Measurements from ENCODE around the gene JMJD4. TPM values are rescaled to one million over a fixed set of nuclear protein-coding genes. Genes with fewer than 3 reads are reported as not detected.
"Not testable (repeated sequence)": the region's sequence is repeated elsewhere in the genome, so short reads cannot be mapped to it uniquely, and the experiment has no call there.

The JMJD4 gene
- total RNA-seq, 1 experiment from 2014 or later = 20.7 TPM

DNA sequence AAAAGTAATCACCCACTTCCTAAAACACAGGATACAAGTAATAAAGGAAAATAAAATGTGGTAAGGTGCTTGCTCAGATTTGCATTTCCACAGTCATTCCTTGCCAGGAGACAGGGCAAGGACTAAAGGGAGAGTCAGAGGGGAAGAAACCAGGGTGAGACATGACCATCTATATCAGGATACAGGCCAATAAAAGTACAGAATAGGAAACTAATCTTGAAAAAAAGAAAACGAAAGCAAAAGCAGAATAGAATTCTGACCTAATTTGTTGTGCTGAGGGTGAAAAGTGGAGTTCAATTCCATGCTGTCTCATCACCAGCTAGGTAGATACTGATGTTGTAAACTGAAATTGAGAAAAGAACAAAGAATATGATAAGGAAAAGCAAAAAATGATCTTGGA, 27.3 kb downstream of the JMJD4 start:
- ChIA-PET CTCF (no interaction called here), POLR2A (ENCODE audit: low non-redundant PET) (no interaction called here)
- Histone ChIP-seq H3K4me3 (ENCODE audit: low read depth, low read length, poor library complexity, severe bottlenecking) (no peak overlapping the region), H3K27me3 (replicated peaks; ENCODE audit: insufficient read depth, low read depth, low read length, poor library complexity) (no peaks in the 10 kb centered on the region), H3K27ac (ENCODE audit: low read depth, low read length, poor library complexity, severe bottlenecking) (no peak overlapping the region), H3K4me1 (ENCODE audit: insufficient read depth, low read length, poor library complexity, severe bottlenecking) (no peaks in the 10 kb centered on the region), H3K36me3 (ENCODE audit: insufficient read depth, low read length, poor library complexity, severe bottlenecking) (no peaks in the 10 kb centered on the region), H3K9me3 (ENCODE audit: low read depth, low read length, poor library complexity, severe bottlenecking) (peaks cover 4% of the 10 kb centered on the region)
- TF ChIP-seq EZH2 (IDR thresholded peaks at IDR 0.05; ENCODE audit: borderline replicate concordance, low read depth, low read length, poor library complexity, severe bottlenecking) = no peak
- TF ChIP-seq, protein P1, sequence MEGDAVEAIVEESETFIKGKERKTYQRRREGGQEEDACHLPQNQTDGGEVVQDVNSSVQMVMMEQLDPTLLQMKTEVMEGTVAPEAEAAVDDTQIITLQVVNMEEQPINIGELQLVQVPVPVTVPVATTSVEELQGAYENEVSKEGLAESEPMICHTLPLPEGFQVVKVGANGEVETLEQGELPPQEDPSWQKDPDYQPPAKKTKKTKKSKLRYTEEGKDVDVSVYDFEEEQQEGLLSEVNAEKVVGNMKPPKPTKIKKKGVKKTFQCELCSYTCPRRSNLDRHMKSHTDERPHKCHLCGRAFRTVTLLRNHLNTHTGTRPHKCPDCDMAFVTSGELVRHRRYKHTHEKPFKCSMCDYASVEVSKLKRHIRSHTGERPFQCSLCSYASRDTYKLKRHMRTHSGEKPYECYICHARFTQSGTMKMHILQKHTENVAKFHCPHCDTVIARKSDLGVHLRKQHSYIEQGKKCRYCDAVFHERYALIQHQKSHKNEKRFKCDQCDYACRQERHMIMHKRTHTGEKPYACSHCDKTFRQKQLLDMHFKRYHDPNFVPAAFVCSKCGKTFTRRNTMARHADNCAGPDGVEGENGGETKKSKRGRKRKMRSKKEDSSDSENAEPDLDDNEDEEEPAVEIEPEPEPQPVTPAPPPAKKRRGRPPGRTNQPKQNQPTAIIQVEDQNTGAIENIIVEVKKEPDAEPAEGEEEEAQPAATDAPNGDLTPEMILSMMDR (conservative IDR thresholded peaks at IDR 0.05; ENCODE audit: low read depth, low read length) = no peak
- BruUV-seq (replicated peaks) = no TSS peak
- DNase-seq (ENCODE audit: low spot score) = no peak
- intact Hi-C loops (cut with micrococcal nuclease; ENCODE audit: unreplicated experiment) = no loop called here

DNA sequence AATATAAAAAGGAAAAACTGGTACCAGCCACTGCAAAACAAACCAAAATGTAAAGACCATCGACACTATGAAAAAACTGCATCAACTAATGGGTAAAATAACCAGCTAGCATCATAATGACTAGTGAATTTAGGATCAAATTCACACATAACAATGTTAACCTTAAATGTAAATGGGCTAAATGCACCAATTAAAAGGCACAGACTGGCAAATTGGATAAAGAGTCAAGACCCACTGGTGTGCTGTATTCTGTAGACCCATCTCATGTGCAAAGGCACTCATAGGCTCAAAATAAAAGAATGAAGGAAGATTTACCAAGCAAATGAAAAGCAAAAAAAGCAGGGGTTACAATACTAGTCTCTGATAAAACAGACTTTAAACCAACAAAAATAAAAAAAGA, 33.5 kb downstream of the JMJD4 start:
- peaks cover 17% of the 10 kb centered on the region for H3K9me3 ChIP-seq (ENCODE audit: low read depth, low read length, poor library complexity, severe bottlenecking)
- H3K36me3 ChIP-seq (ENCODE audit: insufficient read depth, low read length, poor library complexity, severe bottlenecking); BruUV-seq (replicated peaks); H3K27me3 ChIP-seq (replicated peaks; ENCODE audit: insufficient read depth, low read depth, low read length, poor library complexity); H3K27ac ChIP-seq (ENCODE audit: low read depth, low read length, poor library complexity, severe bottlenecking); POLR2A ChIA-PET (ENCODE audit: low non-redundant PET); intact Hi-C loops (cut with micrococcal nuclease; ENCODE audit: unreplicated experiment); H3K4me1 ChIP-seq (ENCODE audit: insufficient read depth, low read length, poor library complexity, severe bottlenecking); H3K4me3 ChIP-seq (ENCODE audit: low read depth, low read length, poor library complexity, severe bottlenecking); DNase-seq (ENCODE audit: low spot score); CTCF ChIA-PET: not testable (repeated sequence)

DNA sequence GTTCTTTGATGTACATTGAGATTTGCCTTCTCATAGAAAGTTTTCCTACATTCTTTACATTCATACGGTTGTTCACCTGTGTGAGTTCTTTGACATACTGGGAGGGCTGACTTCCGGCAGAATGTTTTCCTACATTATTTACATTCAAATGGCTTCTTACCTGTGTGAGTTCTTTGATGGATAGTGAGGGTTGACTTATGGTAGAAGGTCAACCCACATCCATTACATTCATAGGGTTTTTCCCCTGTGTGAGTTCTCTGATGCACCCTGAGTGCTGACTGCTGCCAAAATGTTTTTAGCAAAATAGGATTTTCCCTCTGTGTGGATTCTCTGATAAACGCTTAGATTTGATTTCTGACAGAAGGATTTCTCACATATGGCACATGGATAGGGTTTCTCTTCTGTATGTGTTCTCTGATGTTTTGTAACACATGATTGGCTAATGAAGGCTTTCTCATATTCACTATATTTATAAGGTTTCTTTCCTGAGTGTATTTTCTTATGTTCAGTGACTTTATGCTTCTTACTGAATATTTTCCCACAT, 37.7 kb downstream of the JMJD4 start:
- Histone ChIP-seq H3K9me3 (ENCODE audit: low read depth, low read length, poor library complexity, severe bottlenecking) (peaks cover 34% of the 10 kb centered on the region), H3K27ac (ENCODE audit: low read depth, low read length, poor library complexity, severe bottlenecking) (no peak overlapping the region), H3K4me3 (ENCODE audit: low read depth, low read length, poor library complexity, severe bottlenecking) (no peak overlapping the region), H3K36me3 (ENCODE audit: insufficient read depth, low read length, poor library complexity, severe bottlenecking) (no peaks in the 10 kb centered on the region), H3K4me1 (ENCODE audit: insufficient read depth, low read length, poor library complexity, severe bottlenecking) (no peaks in the 10 kb centered on the region), H3K27me3 (replicated peaks; ENCODE audit: insufficient read depth, low read depth, low read length, poor library complexity) (no peaks in the 10 kb centered on the region)
- BruUV-seq (replicated peaks) = no TSS peak
- POLR2A ChIA-PET (ENCODE audit: low non-redundant PET) = no interaction called here
- CTCF ChIA-PET = no interaction called here
- no peak for DNase-seq (ENCODE audit: low spot score)
- intact Hi-C loops (cut with micrococcal nuclease; ENCODE audit: unreplicated experiment) = no loop called here
- TF ChIP-seq, protein P1 (conservative IDR thresholded peaks at IDR 0.05; ENCODE audit: low read depth, low read length) = no peak
- TF ChIP-seq EZH2 (IDR thresholded peaks at IDR 0.05; ENCODE audit: borderline replicate concordance, low read depth, low read length, poor library complexity, severe bottlenecking) = no peak

DNA sequence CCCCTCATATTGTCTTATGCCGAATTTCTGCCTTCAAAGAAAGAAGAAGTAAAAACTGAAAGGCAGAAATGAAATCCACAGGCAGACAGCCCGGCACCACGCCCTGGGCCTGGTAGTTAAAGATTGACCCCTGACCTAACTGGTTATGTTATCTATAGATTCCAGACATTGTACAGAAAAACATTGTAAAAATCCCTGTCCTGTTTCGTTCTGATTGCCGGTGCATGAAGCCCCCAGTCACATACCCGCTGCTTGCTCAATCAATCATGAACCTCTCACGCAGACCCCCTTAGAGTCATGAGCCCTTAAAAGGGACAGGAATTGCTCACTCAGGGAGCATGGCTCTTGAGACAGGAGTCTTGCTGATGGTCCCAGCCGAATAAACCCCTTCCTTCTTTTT, 49.3 kb downstream of the JMJD4 start:
- BruUV-seq (replicated peaks) = no TSS peak
- no peak for TF ChIP-seq EZH2 (IDR thresholded peaks at IDR 0.05; ENCODE audit: borderline replicate concordance, low read depth, low read length, poor library complexity, severe bottlenecking)
- TF ChIP-seq, protein P1 (conservative IDR thresholded peaks at IDR 0.05; ENCODE audit: low read depth, low read length) = no peak
- Histone ChIP-seq H3K4me1 (ENCODE audit: insufficient read depth, low read length, poor library complexity, severe bottlenecking) (no peaks in the 10 kb centered on the region), H3K27ac (ENCODE audit: low read depth, low read length, poor library complexity, severe bottlenecking) (no peak overlapping the region), H3K36me3 (ENCODE audit: insufficient read depth, low read length, poor library complexity, severe bottlenecking) (no peaks in the 10 kb centered on the region), H3K9me3 (ENCODE audit: low read depth, low read length, poor library complexity, severe bottlenecking) (peaks cover 26% of the 10 kb centered on the region), H3K27me3 (replicated peaks; ENCODE audit: insufficient read depth, low read depth, low read length, poor library complexity) (no peaks in the 10 kb centered on the region), H3K4me3 (ENCODE audit: low read depth, low read length, poor library complexity, severe bottlenecking) (no peak overlapping the region)
- ChIA-PET CTCF (no interaction called here), POLR2A (ENCODE audit: low non-redundant PET) (no interaction called here)
- DNase-seq (ENCODE audit: low spot score) = no peak
- intact Hi-C loops (cut with micrococcal nuclease; ENCODE audit: unreplicated experiment) = no loop called here
